IPS-20b (cell line): ENCODE data around the gene ADAM29.
"Not testable (repeated sequence)": the region's sequence is repeated elsewhere in the genome, so short reads cannot be mapped to it uniquely, and the experiment has no call there.

ENCODE experiments used
- H3K27ac ChIP-seq: one replicate; pipeline ENCODE4 v1.5.1; 2013; ENCODE audit warnings: low read length
- H3K27me3 ChIP-seq: 2 replicates; pipeline ENCODE4 v1.6.1; 2013; ENCODE audit warnings: mild to moderate bottlenecking, low read length, inconsistent platforms; ENCODE audit not compliant: insufficient read depth
- H3K36me3 ChIP-seq: 2 replicates; pipeline ENCODE4 v1.6.1; 2013; ENCODE audit warnings: low read depth, mild to moderate bottlenecking, inconsistent platforms, low read length, moderate library complexity; ENCODE audit not compliant: insufficient read depth
- H3K4me1 ChIP-seq: 2 replicates; pipeline ENCODE4 v1.6.1; 2013; ENCODE audit warnings: mild to moderate bottlenecking, control low read depth, inconsistent platforms, low read length, moderate library complexity; ENCODE audit not compliant: insufficient read depth
- H3K4me3 ChIP-seq: 2 replicates; pipeline ENCODE4 v1.5.1; 2013; ENCODE audit warnings: mild to moderate bottlenecking, low read length, inconsistent platforms
- H3K9ac ChIP-seq: 2 replicates; pipeline ENCODE4 v1.6.1; 2013; ENCODE audit warnings: low read depth, mild to moderate bottlenecking, inconsistent platforms, low read length, moderate library complexity
- H3K9me3 ChIP-seq: 2 replicates; pipeline ENCODE4 v1.6.1; 2013; ENCODE audit warnings: mild to moderate bottlenecking, low read depth, low read length, inconsistent platforms; ENCODE audit not compliant: insufficient read depth

The ADAM29 gene

DNA sequence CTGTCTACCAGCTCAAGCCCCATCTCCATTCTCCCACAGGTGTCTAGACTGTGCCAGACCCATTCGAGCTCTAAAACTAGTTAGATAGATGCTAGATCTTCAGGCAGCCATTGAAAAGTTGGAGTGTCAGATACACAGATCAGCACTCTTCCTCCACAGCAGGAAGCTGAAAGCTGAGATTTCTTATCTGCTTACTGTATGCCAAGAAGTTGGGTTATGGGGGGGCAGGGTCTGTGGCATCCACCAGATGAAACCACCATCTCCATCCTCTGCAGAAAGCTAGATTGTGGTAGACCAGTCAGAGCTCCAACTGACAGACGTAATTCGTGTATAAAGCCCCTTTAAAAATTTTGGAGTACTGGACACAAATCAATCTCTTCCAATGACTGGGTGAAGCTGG lies 54.8 kb downstream of the ADAM29 start:
- H3K27ac ChIP-seq, result no peak overlapping the region
- no peaks in the 10 kb centered on the region for H3K36me3 ChIP-seq
- H3K27me3 ChIP-seq, result no peaks in the 10 kb centered on the region
- no peaks in the 10 kb centered on the region for H3K4me1 ChIP-seq
- H3K9me3 ChIP-seq, result peaks cover 4% of the 10 kb centered on the region
- H3K9ac ChIP-seq, result no peak overlapping the region
- no peak overlapping the region for H3K4me3 ChIP-seq

DNA sequence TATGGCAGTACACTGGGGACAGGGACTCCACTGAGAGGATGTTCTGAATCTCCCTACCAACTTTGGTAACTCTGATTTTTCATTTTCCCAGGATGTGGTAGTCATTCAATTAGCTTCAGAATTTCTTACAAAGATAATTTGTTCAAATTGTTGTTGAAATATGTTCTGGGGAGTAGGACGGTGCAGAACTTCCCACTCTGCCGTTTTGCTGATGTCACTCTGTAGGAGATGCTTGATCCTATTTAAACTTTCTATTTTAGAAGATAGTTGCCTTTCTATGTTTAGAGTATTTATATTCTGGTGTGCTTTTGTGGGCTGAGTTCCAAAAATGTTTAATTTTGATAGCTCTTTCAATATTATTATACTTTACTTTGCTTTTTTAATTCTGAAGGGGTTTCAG lies 55.2 kb downstream of the ADAM29 start:
- Histone ChIP-seq H3K4me3 (no peak overlapping the region), H3K36me3 (no peaks in the 10 kb centered on the region), H3K9me3 (peaks cover 4% of the 10 kb centered on the region), H3K27me3 (no peaks in the 10 kb centered on the region), H3K9ac (no peak overlapping the region), H3K4me1 (no peaks in the 10 kb centered on the region), H3K27ac (no peak overlapping the region)

GRCh38 chr4:174983128-174983750 lies 65.1 kb downstream of the ADAM29 start:
- no peak overlapping the region for H3K27ac ChIP-seq
- no peak overlapping the region for H3K9ac ChIP-seq

DNA sequence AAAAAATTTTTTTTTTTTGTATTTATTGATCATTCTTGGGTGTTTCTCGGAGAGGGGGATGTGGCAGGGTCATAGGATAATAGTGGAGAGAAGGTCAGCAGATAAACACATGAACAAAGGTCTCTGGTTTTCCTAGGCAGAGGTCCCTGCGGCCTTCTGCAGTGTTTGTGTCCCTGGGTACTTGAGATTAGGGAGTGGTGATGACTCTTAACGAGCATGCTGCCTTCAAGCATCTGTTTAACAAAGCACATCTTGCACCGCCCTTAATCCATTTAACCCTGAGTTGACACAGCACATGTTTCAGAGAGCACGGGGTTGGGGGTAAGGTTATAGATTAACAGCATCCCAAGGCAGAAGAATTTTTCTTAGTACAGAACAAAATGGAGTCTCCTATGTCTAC lies 65.7 kb downstream of the ADAM29 start:
- not testable (repeated sequence) for H3K27me3 ChIP-seq, H3K4me1 ChIP-seq, H3K4me3 ChIP-seq, H3K9ac ChIP-seq, H3K36me3 ChIP-seq, H3K27ac ChIP-seq
- H3K9me3 ChIP-seq, result peaks cover 14% of the 10 kb centered on the region; the same call in 1 of the 2 replicates

More at GRCh38 chr4:174983128-174983750, 65.1 kb downstream of the ADAM29 start:
- Histone ChIP-seq H3K36me3 (no peaks in the 10 kb centered on the region), H3K4me1 (no peaks in the 10 kb centered on the region), H3K4me3 (no peak overlapping the region), H3K9me3 (peaks cover 14% of the 10 kb centered on the region; the same call in 1 of the 2 replicates), H3K27me3 (no peaks in the 10 kb centered on the region)

GRCh38 chr4:174989791-174990190 lies 71.6 kb downstream of the ADAM29 start:
- Histone ChIP-seq H3K36me3 (no peaks in the 10 kb centered on the region), H3K9me3 (peaks cover 14% of the 10 kb centered on the region; the same call in 1 of the 2 replicates), H3K9ac (no peak overlapping the region), H3K4me1 (no peaks in the 10 kb centered on the region), H3K4me3 (no peak overlapping the region), H3K27me3 (no peaks in the 10 kb centered on the region), H3K27ac (no peak overlapping the region)

DNA sequence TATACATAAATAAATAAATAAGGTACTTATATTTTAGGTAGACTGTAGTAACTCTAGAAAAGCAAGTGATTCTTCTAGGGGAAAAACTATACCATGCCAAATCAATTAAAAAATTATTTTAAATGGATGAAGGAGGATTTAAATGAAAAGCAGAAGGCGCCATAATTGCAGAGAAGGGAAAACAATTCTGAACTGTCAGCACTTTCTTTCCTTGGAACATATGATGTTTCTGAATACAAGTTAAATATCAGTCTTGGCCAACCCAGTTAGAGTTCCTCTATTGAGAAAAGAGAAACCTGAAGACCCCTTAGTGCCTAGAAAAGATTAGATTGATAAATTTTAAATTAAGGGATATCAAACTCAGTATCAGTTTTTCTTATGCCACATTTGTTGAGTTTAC lies 75.8 kb downstream of the ADAM29 start:
- H3K4me1 ChIP-seq, result no peaks in the 10 kb centered on the region
- peaks cover 5% of the 10 kb centered on the region; the same call in 1 of the 2 replicates for H3K9me3 ChIP-seq
- H3K36me3 ChIP-seq, result no peaks in the 10 kb centered on the region
- H3K4me3 ChIP-seq, result no peak overlapping the region
- no peaks in the 10 kb centered on the region for H3K27me3 ChIP-seq
- H3K27ac ChIP-seq, result no peak overlapping the region
- no peak overlapping the region for H3K9ac ChIP-seq

DNA sequence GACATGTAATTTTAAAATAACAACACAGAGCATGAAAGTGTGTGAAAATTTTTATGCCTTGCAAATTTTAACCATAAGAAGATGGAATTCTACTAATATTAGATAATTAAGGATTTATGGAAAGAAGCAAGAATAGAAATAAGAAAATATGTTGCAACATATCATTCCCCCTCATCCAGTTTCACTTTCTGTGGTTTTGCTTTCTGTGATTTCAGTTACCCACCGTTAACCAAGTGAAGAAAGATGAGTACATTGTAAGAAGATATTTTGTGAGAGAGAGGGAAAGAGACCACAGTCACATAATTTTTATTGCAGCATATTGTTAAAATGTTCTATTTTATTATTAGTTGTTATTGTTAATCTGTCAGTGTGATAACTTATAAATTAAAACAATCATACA lies 77.9 kb downstream of the ADAM29 start:
- no peaks in the 10 kb centered on the region for H3K4me1 ChIP-seq
- no peaks in the 10 kb centered on the region for H3K36me3 ChIP-seq
- H3K27me3 ChIP-seq, result no peaks in the 10 kb centered on the region
- H3K4me3 ChIP-seq, result no peak overlapping the region
- no peak overlapping the region for H3K27ac ChIP-seq
- peaks cover 5% of the 10 kb centered on the region; the same call in 1 of the 2 replicates for H3K9me3 ChIP-seq
- no peak overlapping the region for H3K9ac ChIP-seq

DNA sequence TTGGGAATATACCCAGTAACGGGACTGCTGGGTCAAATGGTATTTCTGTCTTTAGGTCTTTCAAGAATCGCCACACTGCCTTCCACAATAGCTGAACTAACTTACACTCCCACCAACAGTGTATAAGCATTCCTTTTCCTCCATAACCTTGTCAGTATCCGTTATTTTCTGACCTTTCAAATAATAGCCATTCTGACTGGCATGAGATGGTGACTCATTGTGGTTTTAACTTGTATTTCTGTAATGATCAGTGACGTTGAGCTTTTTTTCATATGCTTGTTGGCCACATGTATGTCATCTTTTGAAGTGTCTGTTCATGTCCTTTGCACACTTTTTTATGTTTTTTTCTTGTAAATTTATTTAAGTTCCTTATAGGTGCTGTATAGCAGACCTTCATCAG lies 81.2 kb downstream of the ADAM29 start:
- H3K9ac ChIP-seq, result no peak overlapping the region
- H3K36me3 ChIP-seq, result no peaks in the 10 kb centered on the region
- no peak overlapping the region for H3K4me3 ChIP-seq
- no peaks in the 10 kb centered on the region for H3K4me1 ChIP-seq
- H3K9me3 ChIP-seq, result peaks cover 15% of the 10 kb centered on the region; the same call in 1 of the 2 replicates
- no peak overlapping the region for H3K27ac ChIP-seq
- no peaks in the 10 kb centered on the region for H3K27me3 ChIP-seq

DNA sequence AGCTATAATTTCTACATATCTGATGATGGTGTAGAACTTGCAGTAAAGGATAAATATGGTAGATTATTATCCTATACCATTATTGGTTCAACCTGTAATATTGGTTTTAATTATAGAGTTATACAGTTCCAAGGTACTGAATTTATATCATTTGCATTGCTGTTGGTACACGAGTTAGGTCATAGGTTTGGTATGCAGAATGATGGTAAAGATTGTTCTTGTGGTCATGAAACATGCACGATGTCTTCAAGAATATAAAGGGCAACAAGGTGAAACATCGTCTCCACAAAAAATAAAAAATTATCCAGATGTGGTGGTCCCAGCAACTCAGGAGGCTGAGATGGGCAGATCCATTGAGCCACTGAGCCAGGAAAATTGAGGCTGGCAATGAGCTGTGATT lies 99.6 kb downstream of the ADAM29 start:
- Histone ChIP-seq H3K4me1 (no peaks in the 10 kb centered on the region), H3K9me3 (no peaks in the 10 kb centered on the region), H3K4me3 (no peak overlapping the region), H3K9ac (no peak overlapping the region), H3K36me3 (no peaks in the 10 kb centered on the region), H3K27me3 (no peaks in the 10 kb centered on the region), H3K27ac (no peak overlapping the region)

DNA sequence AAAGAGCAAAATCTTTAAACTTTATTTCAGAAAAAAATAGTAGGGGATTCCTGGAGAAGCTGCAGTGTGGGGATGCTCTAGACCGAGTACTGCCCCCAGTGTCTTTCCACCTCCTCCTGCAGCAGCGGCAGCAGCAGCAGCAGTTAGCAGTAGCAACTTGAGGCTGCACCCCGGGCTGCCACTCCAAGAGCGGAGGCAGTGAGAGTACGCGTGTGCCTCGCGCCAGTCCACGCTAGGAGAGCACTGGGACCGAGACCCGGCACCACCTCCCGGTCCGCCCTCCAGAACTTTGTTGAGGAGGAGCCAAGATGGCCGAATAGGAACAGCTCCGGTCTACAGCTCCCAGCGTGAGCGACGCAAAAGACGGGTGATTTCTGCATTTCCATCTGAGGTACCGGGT lies 101.3 kb downstream of the ADAM29 start:
- not testable (repeated sequence) for H3K4me3 ChIP-seq, H3K4me1 ChIP-seq, H3K36me3 ChIP-seq, H3K27me3 ChIP-seq, H3K9me3 ChIP-seq, H3K9ac ChIP-seq, H3K27ac ChIP-seq
